SKM-1 treated with dmso at 0.1 percent for 144 hours (cell line): ENCODE results near the gene RALGPS1.
"Not testable (repeated sequence)": the region's sequence is repeated elsewhere in the genome, so short reads cannot be mapped to it uniquely, and the experiment has no call there.

Source experiments
- DNase-seq: peaks from one replicate; lab custom pipeline; 2025; ENCODE audit not compliant: unreplicated experiment; lab: John Stamatoyannopoulos, UW

The RALGPS1 gene

DNA sequence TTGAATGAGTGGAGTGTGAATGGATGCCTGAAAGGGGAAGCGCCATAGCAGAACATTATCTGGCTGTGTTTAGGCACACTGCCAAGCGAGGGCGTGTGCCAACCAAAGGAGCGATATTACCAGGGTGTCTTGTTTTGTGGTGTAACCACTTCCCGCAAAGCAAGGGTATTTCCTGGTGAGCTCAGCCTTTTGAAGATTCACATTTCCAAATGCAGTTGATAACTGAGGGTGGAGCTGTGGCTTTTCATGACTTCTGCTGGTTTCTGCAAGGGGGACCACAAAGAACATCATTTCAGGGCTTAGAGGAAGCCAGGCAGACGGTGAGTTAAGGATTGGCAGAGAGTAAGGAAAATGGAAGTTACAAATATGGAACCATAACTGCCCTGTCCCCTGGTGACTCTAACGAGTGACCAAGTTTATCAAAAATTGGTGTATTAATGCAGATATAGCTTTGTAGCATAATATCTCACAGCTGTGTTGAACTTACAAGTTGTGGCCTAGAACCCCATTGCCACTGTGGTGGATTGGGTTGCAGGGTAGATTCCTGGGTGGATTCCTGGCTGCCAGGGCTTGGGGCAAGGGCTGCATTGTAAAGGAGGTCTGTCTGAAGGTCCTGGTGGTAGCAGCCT, 71.4 kb downstream of the RALGPS1 start:
- DNase-seq = peak; percentile 89

DNA sequence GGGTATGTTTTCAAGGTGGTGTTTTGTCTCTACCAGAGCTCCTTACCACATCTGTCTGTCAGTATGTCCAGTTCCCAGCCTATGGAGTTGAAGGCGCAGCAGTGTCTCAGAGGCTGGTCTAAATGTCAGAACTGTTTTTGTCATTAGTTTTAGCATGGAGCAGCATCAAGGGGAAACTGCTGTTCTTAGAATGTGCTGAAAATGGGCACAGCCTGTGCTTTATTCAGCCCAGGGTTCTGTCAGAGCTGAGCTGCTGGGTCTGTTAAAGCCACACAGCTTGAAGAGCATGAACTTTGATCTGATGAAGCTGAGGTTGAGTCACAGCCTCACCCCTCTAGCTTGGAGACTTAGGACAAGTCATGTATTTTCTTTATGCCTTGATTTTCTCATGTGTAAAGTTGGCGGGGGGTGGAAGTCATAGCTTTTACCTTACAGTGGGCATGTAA, 71.9 kb downstream of the RALGPS1 start:
- no peak for DNase-seq

GRCh38 chr9:126988857-126989256, 74.3 kb downstream of the RALGPS1 start:
- DNase-seq = no peak

DNA sequence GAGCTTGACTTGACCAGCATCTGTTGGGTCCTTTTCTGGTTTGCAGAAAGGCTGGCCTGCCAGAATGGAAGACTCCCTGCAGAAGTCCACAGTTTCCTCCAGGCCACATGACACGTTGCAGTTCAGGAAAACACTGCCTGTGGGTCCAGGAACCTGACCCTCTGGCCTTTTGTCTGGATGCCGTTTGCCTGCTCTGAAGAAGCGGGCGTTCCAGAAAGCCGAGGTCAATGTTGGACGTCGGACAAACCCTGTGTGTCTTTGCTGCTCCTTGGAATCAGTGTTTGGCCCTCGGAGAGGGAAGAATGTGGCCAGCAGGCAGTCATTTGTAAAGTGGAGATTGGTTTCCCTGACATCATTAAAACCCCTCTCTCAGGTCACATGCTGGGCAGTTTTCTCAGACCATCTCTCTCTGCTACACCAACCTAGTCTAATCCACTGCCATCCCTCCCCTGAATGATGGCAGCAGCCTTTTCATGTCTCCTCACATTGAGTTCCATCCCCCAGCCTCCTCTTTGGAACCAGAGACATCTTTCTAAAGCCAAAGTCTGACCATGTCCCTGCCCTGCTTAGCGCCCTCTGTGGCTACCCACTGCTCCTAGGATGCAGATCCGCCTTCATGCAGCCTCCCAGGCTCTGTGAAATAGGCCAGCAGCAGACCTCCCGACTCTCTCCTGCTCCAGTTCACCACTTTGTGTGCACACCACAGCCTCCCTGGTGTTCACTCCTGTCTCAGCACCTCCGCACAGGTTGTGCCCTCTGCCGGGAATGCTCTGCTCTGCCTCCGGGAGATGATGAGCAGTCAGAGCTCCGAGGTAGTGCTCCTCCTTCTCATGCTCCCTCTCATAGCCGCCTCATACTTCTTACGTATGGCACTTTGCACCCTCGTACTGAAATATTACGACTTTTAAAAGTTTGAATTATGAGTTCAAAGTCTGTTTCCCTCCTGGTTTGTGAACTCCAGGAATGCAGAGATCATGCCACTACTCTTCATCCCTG, 75.6 kb downstream of the RALGPS1 start:
- no peak for DNase-seq

DNA sequence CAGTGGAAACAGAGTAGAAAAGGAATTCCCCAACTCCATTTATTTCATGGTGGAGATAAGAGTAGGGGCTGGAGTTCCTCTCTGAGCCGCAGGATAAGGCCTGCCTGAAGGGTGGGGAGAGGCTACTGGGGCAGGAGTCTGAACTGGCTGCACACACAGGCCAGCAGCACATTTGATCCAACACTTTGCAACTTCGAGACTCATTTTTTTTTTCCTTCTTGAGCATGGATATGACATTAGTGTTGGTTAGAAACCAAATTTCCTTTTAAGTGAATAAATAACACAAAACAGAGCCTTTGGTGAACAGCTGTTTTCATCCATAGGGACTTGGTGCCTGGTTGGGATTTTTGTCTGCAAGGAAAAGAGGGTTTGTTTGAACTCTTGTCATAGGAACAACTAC, 76.6 kb downstream of the RALGPS1 start:
- no peak for DNase-seq

GRCh38 chr9:126992427-126992826, 77.8 kb downstream of the RALGPS1 start:
- DNase-seq = no peak

- no peak for DNase-seq
Observed at GRCh38 chr9:126999315-127000068, 84.9 kb downstream of the RALGPS1 start.

DNA sequence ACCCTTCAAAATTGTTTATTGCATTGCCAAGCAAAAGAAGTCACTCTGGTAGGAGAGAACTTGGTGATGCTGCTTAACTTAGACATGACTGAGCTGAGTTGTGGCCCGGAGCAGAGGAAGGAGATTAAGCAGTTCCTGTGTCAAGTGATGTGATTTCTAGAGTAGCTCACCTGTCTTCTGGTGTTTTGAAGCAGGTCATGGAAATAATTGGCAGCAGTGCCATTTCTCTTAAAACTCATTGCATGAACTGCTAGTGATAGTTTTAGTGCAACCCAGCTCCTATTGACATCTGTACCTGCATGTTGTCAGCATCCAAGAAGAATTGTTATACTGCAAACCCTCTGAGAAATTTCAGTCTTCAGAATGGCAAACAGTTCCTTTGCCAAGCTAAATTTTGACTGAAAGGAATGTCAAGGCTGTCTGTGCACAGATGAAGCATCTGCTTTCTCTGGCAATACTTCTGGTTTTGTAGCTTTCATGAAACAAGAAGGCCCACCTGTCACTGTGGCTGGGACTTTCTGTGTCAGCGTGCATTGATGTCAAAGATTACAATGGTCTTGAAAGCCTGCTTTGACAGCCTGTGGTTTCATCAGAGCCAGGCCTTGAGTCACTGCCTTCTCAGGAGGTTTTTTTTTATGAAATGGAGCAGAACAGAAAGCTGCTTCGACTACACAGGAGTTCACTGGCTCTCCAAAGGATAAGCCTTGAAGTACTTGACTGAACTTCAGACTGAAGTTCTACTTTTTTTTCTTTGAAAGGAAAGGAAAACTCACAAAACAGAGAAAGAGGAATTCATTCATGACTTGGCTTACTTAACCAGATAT, 90.6 kb downstream of the RALGPS1 start:
- DNase-seq = no peak

DNA sequence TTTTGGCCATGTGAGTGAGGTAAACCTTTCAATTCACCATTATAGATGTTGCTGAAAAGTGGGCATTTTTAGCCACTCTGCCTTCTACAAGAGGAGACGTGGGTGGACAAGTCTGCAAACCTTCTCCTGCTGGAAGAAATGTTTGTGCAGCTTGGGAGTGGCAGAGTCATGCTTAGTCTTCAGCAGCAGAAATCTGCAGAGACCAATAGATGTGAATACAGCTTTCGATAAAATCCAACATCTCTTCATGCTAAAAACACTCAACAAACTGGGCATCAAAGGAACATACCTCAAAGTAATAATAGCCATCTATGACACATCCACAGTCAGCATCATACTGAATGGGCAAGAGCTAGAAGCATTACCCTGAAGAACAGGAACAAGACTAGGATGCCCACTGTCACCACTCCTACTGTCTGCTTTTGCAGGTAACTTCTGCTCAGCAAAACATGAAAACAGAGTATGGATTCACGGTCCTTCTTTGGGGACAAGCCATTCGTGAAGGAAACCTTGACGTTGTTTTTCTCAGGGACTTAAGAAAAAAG, 91.3 kb downstream of the RALGPS1 start:
- DNase-seq = no peak

- DNase-seq = no peak
Observed at GRCh38 chr9:127007638-127008037, 93.1 kb downstream of the RALGPS1 start.

GRCh38 chr9:127008076-127008475, 93.5 kb downstream of the RALGPS1 start:
- DNase-seq = no peak

- no peak for DNase-seq
Observed at GRCh38 chr9:127011772-127012171, 97.2 kb downstream of the RALGPS1 start.

DNA sequence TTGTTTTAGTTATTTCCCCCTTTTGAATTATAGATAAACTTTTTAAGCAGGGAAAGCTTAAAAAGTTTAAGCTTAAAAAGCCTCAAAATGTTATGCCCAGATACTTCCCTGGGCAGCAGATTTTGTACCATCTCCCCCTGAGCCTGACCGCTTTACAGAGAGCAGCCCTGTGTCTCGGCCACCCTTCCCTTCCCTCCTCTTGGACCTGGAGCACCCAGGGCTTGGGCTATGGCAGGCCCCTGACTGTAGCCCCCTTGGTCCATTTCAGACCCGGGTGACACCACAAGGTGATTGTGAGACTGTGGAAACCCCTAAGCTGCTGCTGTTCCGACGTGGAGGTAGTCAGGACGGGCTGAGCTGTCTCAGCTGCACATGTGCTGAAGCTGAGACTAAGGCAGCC, 97.7 kb downstream of the RALGPS1 start:
- DNase-seq = no peak

DNA sequence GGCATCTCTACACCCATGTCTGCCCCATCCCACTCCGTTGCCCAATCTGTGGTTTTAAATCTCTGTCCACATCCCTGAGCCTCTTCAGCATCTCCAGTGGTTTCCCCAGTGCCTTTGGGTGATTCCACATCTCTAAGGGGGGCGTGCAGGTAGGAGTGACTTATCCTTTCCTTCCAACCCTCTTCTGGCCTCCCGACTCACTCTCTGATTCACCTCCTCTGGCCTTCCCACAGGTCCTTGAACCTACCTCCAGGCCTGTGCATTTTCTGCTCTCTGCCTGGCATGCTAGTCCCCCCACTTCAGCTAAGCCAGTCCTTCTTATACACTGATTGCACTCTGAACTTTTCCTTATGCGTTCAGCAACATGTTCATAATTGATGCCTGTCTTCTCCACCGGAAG, 99.0 kb downstream of the RALGPS1 start:
- no peak for DNase-seq

GRCh38 chr9:127014216-127014909, 99.8 kb downstream of the RALGPS1 start:
- DNase-seq = no peak

- DNase-seq = no peak
Observed at GRCh38 chr9:127014910-127015540, 100.4 kb downstream of the RALGPS1 start.

DNA sequence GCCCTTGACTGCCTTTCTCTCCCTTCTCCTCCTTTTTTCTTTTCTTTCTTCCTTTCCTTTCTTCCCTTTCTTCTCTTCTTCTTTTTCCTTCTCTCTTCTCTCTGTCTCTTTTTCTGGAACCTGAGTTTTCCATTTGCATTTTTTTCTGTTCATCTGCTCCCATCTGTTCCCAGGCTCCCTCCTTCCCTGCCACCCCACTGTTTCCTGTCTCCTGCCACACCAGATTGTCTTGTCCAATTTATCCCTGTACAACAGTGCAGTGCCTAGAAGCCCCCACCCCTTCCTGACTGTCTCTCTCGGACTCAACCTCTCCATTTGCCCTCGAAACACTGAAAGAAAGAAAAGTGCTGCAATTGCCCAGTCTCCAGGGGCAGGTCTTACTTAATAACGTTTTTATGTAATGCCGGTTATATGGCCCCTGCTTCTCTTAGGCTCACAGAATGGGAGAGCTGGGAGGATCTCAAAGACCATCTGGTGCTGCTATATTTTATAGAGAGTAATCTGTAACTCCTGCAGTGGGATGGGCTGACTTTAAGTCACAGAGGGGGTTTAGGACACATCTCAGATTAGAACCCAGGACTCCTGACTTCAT, 101.4 kb downstream of the RALGPS1 start:
- DNase-seq = no peak

GRCh38 chr9:127017979-127018378, 103.4 kb downstream of the RALGPS1 start:
- not testable (repeated sequence) for DNase-seq

DNA sequence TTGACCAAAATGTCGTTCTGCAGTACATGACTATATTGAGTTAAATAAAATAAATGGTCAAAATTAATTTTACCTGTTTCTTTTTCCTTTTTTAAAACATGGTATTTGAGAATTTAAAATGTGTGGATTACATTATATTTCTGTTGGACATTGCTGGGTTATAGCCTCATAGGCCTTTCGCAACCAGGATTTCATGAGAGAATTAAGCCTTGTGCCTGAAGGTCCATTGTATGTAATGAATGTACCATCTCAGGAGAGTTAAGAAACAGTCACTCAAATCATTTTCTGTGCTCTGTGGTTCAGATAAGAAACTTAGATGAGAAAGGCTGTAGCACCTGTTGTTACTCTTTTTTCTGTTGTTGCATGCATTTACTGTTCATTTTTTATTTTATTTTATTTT, 104.4 kb downstream of the RALGPS1 start:
- DNase-seq = no peak
